Forelimb muscle (tissue), 1 donor: ENCODE data around the gene PSENEN. TPM values are rescaled to one million over a fixed set of nuclear protein-coding genes. Genes with fewer than 3 reads are reported as not detected.
"Not testable (repeated sequence)": the region's sequence is repeated elsewhere in the genome, so short reads cannot be mapped to it uniquely, and the experiment has no call there.

Experiments used
- DNase-seq: peaks from one replicate; pipeline ENCODE4 v3.0.0-alpha.2; 2013; ENCODE audit warnings: low read depth
- polyA plus RNA-seq: library from polyadenylated mRNA; unstranded; fragments of 120-200 nt; gene quantifications from one replicate; pipeline ENCODE4 v1.2.1, GENCODE V29; 2013; ENCODE audit not compliant: insufficient read length

PSENEN gene
- polyA plus RNA-seq, 1 donor, result 31.7 TPM

DNA sequence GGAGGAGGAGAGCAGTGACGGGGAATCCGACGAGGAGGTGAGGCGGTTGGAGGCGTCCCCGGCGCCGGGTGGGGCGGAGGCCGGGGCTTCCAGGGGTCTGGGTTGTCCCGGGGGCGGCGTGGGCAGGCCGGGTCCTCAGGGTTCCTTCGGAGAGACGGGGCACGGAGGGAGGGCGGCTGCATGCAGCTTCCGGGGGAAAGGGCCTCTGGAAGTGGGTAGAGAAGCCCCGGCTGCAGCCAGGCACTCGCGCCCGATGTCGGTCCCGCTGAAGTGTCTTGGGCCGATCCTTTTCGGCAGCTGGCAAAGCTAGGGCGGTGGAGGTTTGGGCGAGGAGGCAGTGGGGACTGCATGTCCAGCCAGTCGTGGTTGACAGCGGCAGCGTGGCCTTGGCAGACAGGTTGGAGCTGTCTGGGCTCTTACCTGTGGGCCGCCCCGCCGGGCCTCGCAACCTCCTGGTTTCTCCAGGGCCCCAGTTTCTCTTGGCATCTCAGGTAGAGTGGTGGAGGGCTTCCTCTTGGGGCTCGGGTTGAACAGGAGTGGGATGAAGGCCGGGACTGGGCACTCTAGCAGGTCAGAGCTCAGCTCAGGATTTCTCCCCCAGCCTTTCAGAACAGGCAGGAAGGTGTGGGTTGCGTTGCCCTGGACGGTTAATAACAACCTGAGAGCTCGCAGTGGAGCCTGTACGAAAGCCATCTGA is 27.0 kb upstream of the PSENEN start:
- DNase-seq, result no peak

DNA sequence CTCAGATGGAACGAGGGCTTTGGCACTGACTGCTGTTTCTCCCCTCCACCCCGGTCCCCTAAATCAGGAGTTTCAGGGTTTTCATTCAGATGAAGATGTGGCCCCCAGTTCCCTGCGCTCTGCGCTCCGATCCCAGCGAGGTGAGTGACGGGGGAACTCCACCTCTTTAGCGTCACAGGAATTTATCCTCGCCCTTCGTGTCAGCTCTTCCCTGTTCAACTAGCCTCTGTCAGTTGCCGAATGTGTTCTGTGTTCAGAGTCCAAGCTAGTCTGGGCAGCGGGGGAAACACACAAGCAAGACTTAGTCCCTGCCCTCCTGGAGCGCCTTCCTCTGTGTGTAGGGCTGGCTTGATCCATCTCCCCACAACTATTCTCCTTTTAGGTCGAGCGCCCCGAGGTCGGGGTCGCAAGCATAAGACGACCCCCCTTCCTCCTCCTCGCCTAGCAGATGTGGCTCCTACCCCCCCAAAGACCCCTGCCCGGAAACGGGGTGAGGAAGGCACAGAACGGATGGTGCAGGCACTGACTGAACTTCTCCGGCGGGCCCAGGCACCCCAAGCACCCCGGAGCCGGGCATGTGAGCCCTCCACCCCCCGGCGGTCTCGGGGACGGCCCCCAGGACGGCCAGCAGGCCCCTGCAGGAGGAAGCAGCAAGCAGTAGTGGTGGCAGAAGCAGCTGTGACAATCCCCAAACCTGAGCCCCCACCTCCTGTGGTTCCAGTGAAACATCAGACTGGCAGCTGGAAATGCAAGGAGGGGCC is 25.9 kb upstream of the PSENEN start:
- no peak for DNase-seq

DNA sequence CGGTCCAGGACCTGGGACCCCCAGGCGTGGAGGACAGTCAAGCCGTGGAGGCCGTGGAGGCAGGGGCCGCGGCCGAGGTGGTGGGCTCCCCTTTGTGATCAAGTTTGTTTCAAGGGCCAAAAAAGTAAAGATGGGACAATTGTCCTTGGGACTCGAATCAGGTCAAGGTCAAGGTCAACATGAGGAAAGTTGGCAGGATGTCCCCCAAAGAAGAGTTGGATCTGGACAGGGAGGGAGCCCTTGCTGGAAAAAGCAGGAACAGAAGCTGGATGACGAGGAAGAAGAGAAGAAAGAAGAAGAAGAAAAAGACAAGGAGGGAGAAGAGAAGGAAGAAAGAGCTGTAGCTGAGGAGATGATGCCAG is 25.3 kb upstream of the PSENEN start:
- DNase-seq, result no peak

DNA sequence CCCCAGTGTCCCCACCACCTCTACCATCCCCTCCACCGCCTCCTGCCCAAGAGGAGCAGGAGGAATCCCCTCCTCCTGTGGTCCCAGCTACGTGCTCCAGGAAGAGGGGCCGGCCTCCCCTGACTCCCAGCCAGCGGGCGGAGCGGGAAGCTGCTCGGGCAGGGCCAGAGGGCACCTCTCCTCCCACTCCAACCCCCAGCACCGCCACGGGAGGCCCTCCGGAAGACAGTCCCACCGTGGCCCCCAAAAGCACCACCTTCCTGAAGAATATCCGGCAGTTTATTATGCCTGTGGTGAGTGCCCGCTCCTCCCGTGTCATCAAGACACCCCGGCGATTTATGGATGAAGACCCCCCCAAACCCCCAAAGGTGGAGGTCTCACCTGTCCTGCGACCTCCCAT is 24.8 kb upstream of the PSENEN start:
- DNase-seq, result no peak

DNA sequence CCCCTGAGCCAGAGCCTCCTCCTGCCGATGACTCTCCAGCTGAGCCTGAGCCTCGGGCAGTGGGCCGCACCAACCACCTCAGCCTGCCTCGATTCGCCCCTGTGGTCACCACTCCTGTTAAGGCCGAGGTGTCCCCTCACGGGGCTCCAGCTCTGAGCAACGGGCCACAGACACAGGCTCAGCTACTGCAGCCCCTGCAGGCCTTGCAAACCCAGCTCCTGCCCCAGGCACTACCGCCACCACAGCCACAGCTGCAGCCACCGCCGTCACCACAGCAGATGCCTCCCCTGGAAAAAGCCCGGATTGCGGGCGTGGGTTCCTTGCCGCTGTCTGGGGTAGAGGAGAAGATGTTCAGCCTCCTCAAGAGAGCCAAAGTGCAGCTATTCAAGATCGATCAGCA is 24.1 kb upstream of the PSENEN start:
- no peak for DNase-seq

DNA sequence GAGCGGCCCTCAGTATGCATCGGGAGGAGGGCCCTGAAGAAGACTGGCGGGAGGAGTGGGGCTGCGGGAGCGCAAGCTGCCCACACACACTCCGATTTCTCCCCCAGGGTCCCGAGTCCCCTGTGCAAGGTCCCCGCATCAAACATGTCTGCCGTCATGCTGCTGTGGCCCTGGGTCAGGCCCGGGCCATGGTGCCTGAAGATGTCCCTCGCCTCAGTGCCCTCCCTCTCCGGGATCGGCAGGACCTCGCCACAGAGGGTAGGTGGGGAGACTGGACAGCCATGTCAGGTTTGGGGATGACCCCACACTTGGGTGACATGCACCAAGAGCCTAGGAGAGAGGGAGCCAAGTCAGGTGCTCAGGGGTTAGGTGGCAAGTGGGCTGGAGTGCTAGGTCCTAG is 23.0 kb upstream of the PSENEN start:
- no peak for DNase-seq

DNA sequence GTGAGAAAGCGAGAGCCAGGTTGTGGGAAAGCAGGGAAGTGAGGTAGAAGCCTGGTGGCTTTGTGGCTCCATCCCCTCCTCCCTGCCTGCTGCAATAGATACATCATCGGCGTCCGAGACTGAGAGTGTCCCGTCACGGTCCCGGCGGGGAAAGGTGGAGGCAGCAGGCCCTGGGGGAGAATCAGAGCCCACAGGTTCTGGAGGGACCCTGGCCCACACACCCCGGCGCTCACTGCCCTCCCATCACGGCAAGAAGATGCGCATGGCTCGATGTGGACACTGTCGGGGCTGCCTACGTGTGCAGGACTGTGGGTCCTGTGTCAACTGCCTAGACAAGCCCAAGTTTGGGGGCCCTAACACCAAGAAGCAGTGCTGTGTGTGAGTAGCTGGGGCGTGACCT is 22.6 kb upstream of the PSENEN start:
- no peak for DNase-seq

DNA sequence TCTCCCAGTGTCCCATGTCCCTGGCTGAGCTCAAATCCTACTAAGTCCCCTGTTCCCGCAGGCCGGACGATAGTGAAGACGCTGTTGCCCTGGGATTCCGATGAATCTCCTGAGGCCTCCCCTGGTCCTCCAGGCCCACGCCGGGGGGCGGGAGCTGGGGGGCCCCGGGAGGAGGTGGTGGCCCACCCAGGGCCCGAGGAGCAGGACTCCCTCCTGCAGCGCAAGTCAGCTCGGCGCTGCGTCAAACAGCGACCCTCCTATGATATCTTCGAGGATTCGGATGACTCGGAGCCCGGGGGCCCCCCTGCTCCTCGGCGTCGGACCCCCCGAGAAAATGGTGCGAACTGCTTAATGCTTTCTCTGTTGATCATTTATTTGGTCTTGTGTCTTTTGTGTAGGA is 21.8 kb upstream of the PSENEN start:
- no peak for DNase-seq

DNA sequence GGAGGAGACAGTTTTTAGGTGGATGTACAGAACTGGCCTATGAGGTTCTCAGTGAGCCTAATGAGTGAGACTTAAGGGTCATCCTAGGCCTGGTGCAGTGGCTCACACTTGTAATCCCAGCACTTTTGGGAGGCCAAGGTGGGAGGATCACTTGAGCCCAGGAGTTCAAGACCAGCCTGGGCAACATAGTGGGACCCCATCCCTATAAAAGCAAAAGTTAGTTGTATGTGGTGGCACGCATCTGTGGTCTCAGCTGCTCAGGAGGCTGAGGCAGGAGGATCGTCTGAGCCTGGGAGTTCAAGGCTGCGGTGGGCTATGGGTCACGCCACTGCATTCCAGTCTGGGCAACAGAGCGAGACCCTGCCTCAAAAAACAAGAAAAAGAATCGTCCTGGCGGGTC is 21.3 kb upstream of the PSENEN start:
- DNase-seq, result not testable (repeated sequence)

DNA sequence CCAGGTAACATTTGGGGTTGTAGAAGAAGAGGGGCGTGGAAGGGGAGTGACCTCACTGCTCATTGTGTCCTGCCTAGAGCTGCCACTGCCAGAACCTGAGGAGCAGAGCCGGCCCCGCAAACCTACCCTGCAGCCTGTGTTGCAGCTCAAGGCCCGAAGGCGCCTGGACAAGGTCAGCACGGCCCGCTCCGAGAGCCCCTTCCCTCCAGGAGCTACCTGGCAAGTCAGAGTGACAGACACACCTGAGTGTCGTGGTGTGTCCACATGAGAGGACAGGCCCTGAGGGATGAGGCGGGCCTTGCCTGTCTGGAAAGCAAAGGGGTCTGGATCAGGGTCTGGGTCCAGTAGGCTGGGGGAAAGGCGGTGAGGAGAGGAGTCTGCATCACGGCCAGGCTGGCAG is 20.9 kb upstream of the PSENEN start:
- no peak for DNase-seq

DNA sequence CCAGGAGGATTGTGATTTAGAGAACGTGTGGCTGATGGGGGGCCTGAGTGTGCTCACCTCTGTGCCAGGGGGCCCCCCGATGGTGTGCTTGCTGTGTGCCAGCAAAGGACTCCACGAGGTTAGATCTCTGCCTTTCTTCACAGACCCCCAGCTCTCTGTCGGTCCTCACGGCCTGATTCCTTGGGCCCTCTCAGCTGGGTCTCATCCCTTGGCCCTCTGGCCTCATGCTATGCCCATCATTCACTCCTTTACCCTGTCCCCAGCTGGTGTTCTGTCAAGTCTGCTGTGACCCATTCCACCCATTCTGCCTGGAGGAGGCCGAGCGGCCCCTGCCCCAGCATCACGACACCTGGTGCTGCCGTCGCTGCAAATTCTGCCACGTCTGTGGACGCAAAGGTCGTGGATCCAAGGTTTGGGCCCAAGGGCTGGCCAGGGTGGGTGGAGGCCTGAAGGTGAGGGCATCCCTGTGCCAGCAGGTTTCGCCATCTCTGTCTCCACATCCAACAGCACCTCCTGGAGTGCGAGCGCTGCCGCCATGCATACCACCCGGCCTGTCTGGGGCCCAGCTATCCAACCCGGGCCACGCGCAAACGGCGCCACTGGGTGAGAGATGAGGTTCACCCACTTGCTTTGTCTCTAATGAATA is 20.1 kb upstream of the PSENEN start:
- DNase-seq, result no peak

DNA sequence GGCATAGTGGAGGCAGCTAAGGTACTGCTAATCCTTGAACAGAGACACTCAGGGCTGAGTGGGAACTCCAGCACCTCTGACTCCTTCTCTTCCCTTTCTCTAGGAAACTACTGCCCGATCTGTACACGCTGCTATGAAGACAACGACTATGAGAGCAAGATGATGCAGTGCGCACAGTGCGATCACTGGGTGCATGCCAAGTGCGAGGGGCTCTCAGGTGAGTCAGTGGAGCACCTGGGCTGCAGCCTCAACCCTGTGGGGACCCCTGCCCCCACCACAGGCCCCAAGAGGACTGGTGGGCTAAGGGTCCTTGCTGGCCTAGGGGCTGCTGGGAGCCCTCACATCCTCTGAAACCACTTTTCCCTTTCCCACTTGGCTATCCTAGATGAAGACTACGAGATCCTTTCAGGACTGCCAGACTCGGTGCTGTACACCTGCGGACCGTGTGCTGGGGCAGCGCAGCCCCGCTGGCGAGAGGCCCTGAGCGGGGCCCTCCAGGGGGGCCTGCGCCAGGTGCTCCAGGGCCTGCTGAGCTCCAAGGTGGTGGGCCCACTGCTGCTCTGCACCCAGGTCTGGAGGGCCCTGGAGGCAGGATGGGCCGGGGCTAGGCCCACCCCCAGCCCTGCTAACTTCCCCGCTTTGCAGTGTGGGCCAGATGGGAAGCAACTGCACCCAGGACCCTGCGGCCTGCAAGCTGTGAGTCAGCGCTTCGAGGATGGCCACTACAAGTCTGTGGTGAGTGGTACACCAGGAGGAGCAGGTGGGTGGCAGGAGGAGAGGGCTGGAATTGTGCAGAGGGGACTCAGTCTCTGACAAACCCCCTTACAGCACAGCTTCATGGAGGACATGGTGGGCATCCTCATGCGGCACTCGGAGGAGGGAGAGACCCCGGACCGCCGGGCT is 18.1 kb upstream of the PSENEN start:
- DNase-seq, result no peak

DNA sequence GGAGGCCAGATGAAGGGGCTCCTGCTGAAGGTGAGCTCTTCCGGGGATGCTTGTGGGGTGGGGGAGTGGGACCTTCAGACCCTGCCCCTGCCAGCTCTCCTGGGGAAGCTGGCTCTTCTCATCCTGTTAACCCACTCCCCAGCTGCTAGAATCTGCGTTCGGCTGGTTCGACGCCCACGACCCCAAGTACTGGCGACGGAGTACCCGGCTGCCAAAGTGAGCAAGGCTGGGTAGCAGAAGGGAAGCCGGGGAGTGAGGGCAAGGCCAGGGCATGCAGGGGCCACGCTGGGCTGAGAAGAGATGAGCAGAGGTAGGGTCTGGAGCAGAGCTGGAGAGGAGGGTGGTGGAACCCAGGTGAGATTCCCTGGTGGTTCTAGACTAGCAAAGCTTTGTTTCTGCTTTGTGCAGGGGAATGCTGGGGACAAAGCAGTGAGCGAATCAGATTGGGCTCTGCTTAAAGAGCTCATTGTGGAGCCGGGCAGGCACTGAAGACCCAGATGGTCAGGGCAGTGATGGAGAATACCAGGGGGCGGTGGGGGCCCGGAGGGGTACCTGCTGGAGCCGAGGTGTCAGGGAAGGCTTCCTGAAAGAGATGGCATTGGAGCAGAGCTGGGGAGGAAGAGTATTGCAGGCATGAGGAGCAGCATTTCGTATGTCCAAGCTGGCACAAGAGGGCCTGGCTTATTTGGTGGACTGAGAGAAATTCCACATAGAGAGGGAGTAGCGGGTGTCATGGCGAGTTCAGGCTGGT is 17.3 kb upstream of the PSENEN start:
- DNase-seq, result no peak

DNA sequence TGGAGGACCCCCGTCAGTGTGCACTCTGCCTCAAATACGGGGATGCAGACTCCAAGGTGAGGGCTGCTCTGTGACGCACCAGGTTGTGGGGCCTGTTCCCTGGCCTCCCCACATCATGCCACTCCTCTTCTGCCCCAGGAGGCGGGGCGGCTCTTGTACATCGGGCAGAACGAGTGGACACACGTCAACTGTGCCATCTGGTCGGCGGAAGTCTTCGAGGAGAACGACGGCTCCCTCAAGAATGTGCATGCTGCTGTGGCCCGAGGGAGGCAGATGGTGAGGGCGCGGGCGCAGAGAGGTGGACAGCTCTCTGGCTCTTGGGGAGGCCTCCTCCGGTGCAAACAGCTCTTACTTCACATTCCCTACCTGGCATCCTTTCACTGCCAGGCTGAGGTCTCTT is 16.4 kb upstream of the PSENEN start:
- no peak for DNase-seq

DNA sequence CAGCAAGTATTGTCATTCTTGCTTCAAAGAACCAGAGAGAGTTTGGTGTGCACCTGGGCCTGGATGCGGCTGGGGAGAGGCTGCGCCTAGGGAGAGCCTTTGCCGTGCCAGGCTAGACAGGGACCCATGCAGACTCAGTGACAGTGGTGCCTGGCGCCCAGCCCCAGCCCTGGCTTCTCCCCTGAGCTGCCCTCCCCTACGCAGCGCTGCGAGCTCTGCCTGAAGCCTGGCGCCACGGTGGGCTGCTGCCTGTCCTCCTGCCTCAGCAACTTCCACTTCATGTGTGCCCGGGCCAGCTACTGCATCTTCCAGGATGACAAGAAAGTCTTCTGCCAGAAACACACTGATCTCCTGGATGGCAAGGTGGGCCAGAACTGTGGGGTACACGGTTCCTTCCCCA is 15.7 kb upstream of the PSENEN start:
- no peak for DNase-seq

DNA sequence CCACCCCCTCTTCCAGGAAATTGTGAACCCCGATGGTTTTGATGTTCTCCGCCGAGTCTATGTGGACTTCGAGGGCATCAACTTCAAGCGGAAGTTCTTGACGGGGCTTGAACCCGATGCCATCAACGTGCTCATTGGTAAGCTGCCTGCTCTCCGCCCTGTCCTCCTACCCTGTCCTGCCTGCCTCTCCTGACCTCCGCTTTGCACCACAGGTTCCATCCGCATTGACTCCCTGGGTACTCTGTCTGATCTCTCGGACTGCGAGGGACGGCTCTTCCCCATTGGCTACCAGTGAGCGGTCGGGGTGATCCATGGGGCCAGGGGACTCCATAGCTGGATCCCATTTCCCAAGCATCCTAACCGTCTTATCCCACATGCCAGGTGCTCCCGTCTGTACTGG is 15.1 kb upstream of the PSENEN start:
- no peak for DNase-seq

DNA sequence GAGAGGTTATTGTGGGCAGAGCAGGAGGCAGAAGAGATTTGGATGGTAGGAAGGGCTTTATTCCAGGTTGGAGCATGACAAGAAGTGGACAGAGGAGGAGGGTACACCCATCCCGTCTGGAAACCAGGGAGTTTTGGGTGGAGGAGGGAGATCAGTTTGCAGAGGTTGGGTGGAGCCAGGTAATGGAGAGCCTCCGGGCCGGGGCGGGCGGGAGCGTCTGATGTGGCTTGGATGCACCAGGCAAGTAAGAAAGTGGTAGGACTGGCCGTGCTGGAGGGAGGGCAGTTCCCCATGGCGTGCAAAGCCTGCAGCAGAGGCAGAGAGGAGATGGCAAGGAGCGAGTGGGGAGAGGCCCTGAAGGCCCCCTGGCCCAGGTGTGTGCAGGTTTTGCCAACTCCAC is 14.1 kb upstream of the PSENEN start:
- no peak for DNase-seq

DNA sequence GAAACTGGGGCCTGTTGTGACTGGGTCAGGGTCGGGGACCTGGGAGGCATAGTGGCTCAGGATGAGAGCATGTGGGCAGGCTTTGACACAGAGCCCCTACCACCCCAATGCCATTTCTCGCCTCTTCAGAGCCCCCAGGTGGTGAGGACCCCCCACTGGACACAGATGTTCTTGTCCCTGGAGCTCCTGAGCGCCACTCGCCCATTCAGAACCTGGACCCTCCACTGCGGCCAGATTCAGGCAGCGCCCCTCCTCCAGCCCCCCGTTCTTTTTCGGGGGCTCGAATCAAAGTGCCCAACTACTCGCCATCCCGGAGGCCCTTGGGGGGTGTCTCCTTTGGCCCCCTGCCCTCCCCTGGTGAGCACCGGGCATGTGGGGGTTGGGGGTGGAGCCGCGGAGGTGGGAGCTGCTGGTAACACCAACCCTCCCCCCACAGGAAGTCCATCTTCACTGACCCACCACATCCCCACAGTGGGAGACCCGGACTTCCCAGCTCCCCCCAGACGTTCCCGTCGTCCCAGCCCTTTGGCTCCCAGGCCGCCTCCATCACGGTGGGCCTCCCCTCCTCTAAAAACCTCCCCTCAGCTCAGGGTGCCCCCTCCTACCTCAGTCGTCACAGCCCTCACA is 13.6 kb upstream of the PSENEN start:
- no peak for DNase-seq

DNA sequence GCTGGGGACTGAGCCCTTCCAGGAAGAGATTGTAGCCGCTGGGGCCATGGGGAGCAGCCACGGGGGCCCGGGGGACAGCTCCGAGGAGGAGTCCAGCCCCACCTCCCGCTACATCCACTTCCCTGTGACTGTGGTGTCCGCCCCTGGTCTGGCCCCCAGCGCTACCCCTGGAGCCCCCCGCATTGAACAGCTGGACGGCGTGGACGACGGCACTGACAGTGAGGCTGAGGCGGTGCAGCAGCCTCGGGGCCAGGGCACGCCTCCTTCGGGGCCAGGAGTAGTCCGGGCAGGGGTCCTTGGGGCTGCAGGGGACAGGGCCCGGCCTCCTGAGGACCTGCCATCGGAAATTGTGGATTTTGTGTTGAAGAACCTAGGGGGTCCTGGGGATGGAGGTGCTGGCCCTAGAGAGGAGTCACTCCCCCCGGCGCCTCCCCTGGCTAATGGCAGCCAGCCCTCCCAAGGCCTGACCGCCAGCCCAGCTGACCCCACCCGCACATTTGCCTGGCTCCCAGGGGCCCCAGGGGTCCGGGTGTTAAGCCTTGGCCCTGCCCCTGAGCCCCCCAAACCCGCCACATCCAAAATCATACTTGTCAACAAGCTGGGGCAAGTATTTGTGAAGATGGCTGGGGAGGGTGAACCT is 12.8 kb upstream of the PSENEN start:
- DNase-seq, result no peak
